CD14-positive monocyte (primary cell): ENCODE measurements around the gene RNF31. TPM values are rescaled to one million over a fixed set of nuclear protein-coding genes. Genes with fewer than 3 reads are reported as not detected.

Experiments used
- DNase-seq, 3 donors: peaks; one replicate each; pipeline ENCODE4 v3.0.0-alpha.2; 2011 to 2022
- H2AFZ ChIP-seq: 2 replicates; pipeline ENCODE4 v1.6.0; 2012; ENCODE audit warnings: mild to moderate bottlenecking, low read depth, low read length, inconsistent platforms; ENCODE audit not compliant: insufficient read depth, poor library complexity, severe bottlenecking
- H3K27ac ChIP-seq, 2 donors: 1 replicate in 1 of 2; 2 replicates in 1 of 2; pipeline ENCODE4 v1.5.1; 2012 to 2013; ENCODE audit warnings: low read length in 2 of 2, control low read depth in 1 of 2, inconsistent platforms in 1 of 2, low read depth in 1 of 2, mild to moderate bottlenecking in 1 of 2
- H3K27me3 ChIP-seq, 2 donors: one replicate each; pipeline versions ENCODE4 v1.6.0 to v1.6.1; 2011 to 2013; ENCODE audit warnings: low read length in 2 of 2; ENCODE audit not compliant: control insufficient read depth in 2 of 2, insufficient read depth in 2 of 2
- H3K36me3 ChIP-seq, 2 donors: replicated peaks in 1 of 2; 1 replicate in 1 of 2; 2 replicates in 1 of 2; pipeline versions ENCODE4 v1.5.1 to v1.6.1; 2012 to 2013; ENCODE audit warnings: low read length in 2 of 2, control low read depth in 1 of 2, inconsistent platforms in 1 of 2, mild to moderate bottlenecking in 1 of 2; ENCODE audit not compliant: insufficient read depth in 2 of 2, control insufficient read depth in 1 of 2
- H3K4me1 ChIP-seq, 2 donors: 1 replicate in 1 of 2; 2 replicates in 1 of 2; pipeline versions ENCODE4 v1.5.1 to v1.6.1; 2012 to 2013; ENCODE audit warnings: low read length in 2 of 2, control low read depth in 1 of 2, inconsistent platforms in 1 of 2, mild to moderate bottlenecking in 1 of 2, moderate library complexity in 1 of 2; ENCODE audit not compliant: insufficient read depth in 2 of 2, control insufficient read depth in 1 of 2
- H3K4me2 ChIP-seq: replicated peaks from 2 replicates; pipeline ENCODE3; 2012; ENCODE audit warnings: low read length, moderate library complexity, mild to moderate bottlenecking; ENCODE audit not compliant: poor library complexity, severe bottlenecking; ENCODE audit errors: extremely low read depth
- H3K4me3 ChIP-seq, 3 experiments: fragments of 200-600 bp in 1 of 3; sonication (generic) in 1 of 3; replicated peaks in 1 of 3; 1 replicate in 2 of 3; 2 replicates in 1 of 3; pipeline ENCODE4 v1.5.1; 2011 to 2013; ENCODE audit warnings: low read length in 3 of 3, mild to moderate bottlenecking in 3 of 3, control low read depth in 2 of 3, low read depth in 2 of 3, inconsistent platforms in 1 of 3, moderate library complexity in 1 of 3
- H3K79me2 ChIP-seq: 2 replicates; pipeline ENCODE4 v1.6.0; 2012; ENCODE audit warnings: mild to moderate bottlenecking, control low read depth, inconsistent platforms, low read length, moderate library complexity; ENCODE audit not compliant: insufficient read depth
- H3K9ac ChIP-seq: 2 replicates; pipeline ENCODE4 v1.6.0; 2017; ENCODE audit warnings: low read length, mild to moderate bottlenecking; ENCODE audit not compliant: insufficient read depth, poor library complexity, severe bottlenecking
- H3K9me3 ChIP-seq, 2 donors: replicated peaks in 1 of 2; 1 replicate in 1 of 2; 2 replicates in 1 of 2; pipeline versions ENCODE4 v1.5.1 to v1.6.1; 2012 to 2013; ENCODE audit warnings: low read length in 2 of 2, control low read depth in 1 of 2; ENCODE audit not compliant: control insufficient read depth in 1 of 2, insufficient read depth in 1 of 2
- H4K20me1 ChIP-seq: 2 replicates; pipeline ENCODE4 v1.6.0; 2012; ENCODE audit warnings: mild to moderate bottlenecking, low read length, control low read depth, moderate library complexity; ENCODE audit not compliant: insufficient read depth
- H3K27ac Mint-ChIP-seq, 7 donors: one replicate each; pipeline ENCODE4 v1.8.0; 2020; ENCODE audit warnings: mild to moderate bottlenecking in 7 of 7, mixed read lengths in 7 of 7, moderate library complexity in 6 of 7, inconsistent platforms in 2 of 7
- H3K27me3 Mint-ChIP-seq, 3 donors: one replicate each; pipeline ENCODE4 v1.8.0; 2021 to 2022; ENCODE audit warnings: low read depth in 3 of 3, mild to moderate bottlenecking in 3 of 3, mixed read lengths in 3 of 3, moderate library complexity in 3 of 3, inconsistent platforms in 1 of 3
- H3K36me3 Mint-ChIP-seq, 2 donors: one replicate each; pipeline ENCODE4 v1.8.0; 2020; ENCODE audit warnings: mixed read lengths in 2 of 2, inconsistent platforms in 1 of 2, mild to moderate bottlenecking in 1 of 2
- H3K4me1 Mint-ChIP-seq: one replicate; pipeline ENCODE4 v1.8.0; 2020; ENCODE audit warnings: mild to moderate bottlenecking, mixed read lengths
- H3K4me3 Mint-ChIP-seq, 2 donors: one replicate each; pipeline ENCODE4 v1.8.0; 2020; ENCODE audit warnings: mild to moderate bottlenecking in 2 of 2, mixed read lengths in 2 of 2, moderate library complexity in 1 of 2
- H3K9me3 Mint-ChIP-seq, 7 donors: one replicate each; pipeline ENCODE4 v1.8.0; 2020 to 2022; ENCODE audit warnings: mixed read lengths in 7 of 7, mild to moderate bottlenecking in 6 of 7, moderate library complexity in 6 of 7, inconsistent platforms in 2 of 7
- CTCF ChIP-seq: fragments of 200-600 bp; IDR thresholded peaks from one replicate; pipeline ENCODE4 v1.8.0; 2022; ENCODE audit warnings: antibody characterized with exemption, mild to moderate bottlenecking
- WGBS: methylation state at CpG from one replicate; pipeline ENCODE4 v1.1.5; 2013; ENCODE audit warnings: missing lambda C conversion rate; ENCODE audit not compliant: insufficient coverage; 5-methylcytosine and 5-hydroxymethylcytosine counted together
- intact Hi-C, 2 donors: fragments of 100-400 bp; cut with micrococcal nuclease; formaldehyde crosslinking; loops; one replicate each; pipeline versions ENCODE4 v1.15.0 to v1.15.1; 2023
- polyA plus RNA-seq, 3 donors: library from polyadenylated mRNA; depleted of rRNA in 1 of 3; unstranded in 2 of 3; stranded (reverse) in 1 of 3; fragments of 300-500 nt in 2 of 3; fragments of >200 nt in 1 of 3; fragmentation: Illumina TruSeq in 2 of 3; gene quantifications; 1 replicate in 2 of 3; 2 replicates in 1 of 3; pipeline ENCODE4 v1.2.3, GENCODE V29; 2012 to 2021

Gene RNF31
- polyA plus RNA-seq, 3 donors = 30.7 to 63.2 (median 36.8) TPM

GRCh38 chr14:24147761-24148428 is 597 bp downstream of the RNF31 start:
- peaks cover 26 to 36% of the 10 kb centered on the region in 2 donors for H3K4me1 ChIP-seq
- H3K27me3 Mint-ChIP-seq = peaks cover 0 to 2% (median 0%) of the 10 kb centered on the region in 3 donors
- no peak for TF ChIP-seq CTCF
- H3K4me1 Mint-ChIP-seq = peaks cover 38% of the 10 kb centered on the region
- H4K20me1 ChIP-seq = peaks cover 69% of the 10 kb centered on the region
- H3K79me2 ChIP-seq = peaks cover 76% of the 10 kb centered on the region
- H3K9me3 ChIP-seq = no peaks in the 10 kb centered on the region
- H3K4me3 Mint-ChIP-seq = peak overlapping the region; percentile 96 to 98
- H3K9ac ChIP-seq = peak overlapping the region; percentile 93
- H3K27ac Mint-ChIP-seq = peak overlapping the region; percentile 74 to 95 (median 87)
- H3K4me2 ChIP-seq = peak overlapping the region; percentile 98
- H3K27ac ChIP-seq = peak overlapping the region; percentile 45 to 84
- intact Hi-C loops = loop anchor here in 1 of 2 donors (1.0 to 2.0 kb wide), 2 partner anchors 13 to 34 kb away; partner anchors contain the start of genes DCAF11, IRF9 and NRL
- H3K4me3 ChIP-seq = peak overlapping the region; percentile 84 to 100 (median 89)
- H3K36me3 ChIP-seq = peaks cover 54 to 65% of the 10 kb centered on the region in 2 donors
- no peaks in the 10 kb centered on the region for H3K9me3 Mint-ChIP-seq
- peak overlapping the region; percentile 93 for H2AFZ ChIP-seq
- peaks cover 65% of the 10 kb centered on the region in 2 donors for H3K36me3 Mint-ChIP-seq
- no peaks in the 10 kb centered on the region for H3K27me3 ChIP-seq
- WGBS = 8% methylated on average over 26 of the region's 29 CpGs
- no peak for DNase-seq

GRCh38 chr14:24149302-24149969 is 2.1 kb downstream of the RNF31 start:
- H3K4me3 Mint-ChIP-seq = no peak overlapping the region
- peaks cover 35% of the 10 kb centered on the region for H3K4me1 Mint-ChIP-seq
- H3K4me1 ChIP-seq = peaks cover 26 to 36% of the 10 kb centered on the region in 2 donors
- DNase-seq = no peak
- H3K9me3 Mint-ChIP-seq = no peaks in the 10 kb centered on the region
- H3K27me3 ChIP-seq = no peaks in the 10 kb centered on the region
- peak overlapping the region in 2 of 7 donors; percentile 69 to 76 for H3K27ac Mint-ChIP-seq
- H3K4me3 ChIP-seq = no peak overlapping the region
- H3K4me2 ChIP-seq = no peak overlapping the region
- H3K79me2 ChIP-seq = peaks cover 65% of the 10 kb centered on the region
- no peak for TF ChIP-seq CTCF
- WGBS = 100% methylated on average over 2 of the region's 3 CpGs
- H4K20me1 ChIP-seq = peaks cover 61% of the 10 kb centered on the region
- H3K9me3 ChIP-seq = no peaks in the 10 kb centered on the region
- H3K27ac ChIP-seq = peak overlapping the region in 1 of 2 donors; percentile 26
- intact Hi-C loops = no loop called here
- H2AFZ ChIP-seq = no peak overlapping the region
- H3K36me3 ChIP-seq = peaks cover 50 to 58% of the 10 kb centered on the region in 2 donors
- H3K36me3 Mint-ChIP-seq = peaks cover 53 to 61% of the 10 kb centered on the region in 2 donors
- H3K27me3 Mint-ChIP-seq = peaks cover 0 to 2% (median 0%) of the 10 kb centered on the region in 3 donors
- H3K9ac ChIP-seq = no peak overlapping the region
